Activated CD8-positive, alpha-beta memory T cell treated with anti-CD3 and anti-CD28 coated beads for 48 hours (primary cell): ENCODE measurements around the gene HOXA3.

ENCODE experiments used
- DNase-seq, 3 experiments: peaks; one replicate each; pipeline ENCODE4 v3.0.0-alpha.2; 2020; ENCODE audit warnings: low read depth in 2 of 3, low spot score in 2 of 3

The HOXA3 gene

DNA sequence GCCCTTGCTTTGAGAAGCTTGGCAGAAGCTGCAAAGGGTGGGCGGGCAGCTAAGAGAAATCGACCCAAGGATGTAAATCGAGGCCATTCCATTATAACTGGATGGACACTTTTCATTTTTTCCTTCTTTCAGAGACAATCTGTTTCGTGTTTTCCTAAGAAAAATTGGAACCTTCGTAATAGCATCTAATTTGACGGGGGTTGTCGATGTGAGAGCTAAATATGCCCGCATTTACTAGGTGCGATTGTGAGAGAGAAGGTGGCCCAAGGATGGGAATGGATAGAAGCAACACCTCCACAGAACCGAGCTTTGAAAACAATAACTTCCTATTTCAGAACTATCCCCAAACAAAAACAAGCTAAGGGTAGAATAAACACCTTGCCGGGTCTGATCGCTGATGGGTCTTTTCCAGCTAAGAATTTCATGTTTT, 21.0 kb downstream of the HOXA3 start:
- no peak for DNase-seq

DNA sequence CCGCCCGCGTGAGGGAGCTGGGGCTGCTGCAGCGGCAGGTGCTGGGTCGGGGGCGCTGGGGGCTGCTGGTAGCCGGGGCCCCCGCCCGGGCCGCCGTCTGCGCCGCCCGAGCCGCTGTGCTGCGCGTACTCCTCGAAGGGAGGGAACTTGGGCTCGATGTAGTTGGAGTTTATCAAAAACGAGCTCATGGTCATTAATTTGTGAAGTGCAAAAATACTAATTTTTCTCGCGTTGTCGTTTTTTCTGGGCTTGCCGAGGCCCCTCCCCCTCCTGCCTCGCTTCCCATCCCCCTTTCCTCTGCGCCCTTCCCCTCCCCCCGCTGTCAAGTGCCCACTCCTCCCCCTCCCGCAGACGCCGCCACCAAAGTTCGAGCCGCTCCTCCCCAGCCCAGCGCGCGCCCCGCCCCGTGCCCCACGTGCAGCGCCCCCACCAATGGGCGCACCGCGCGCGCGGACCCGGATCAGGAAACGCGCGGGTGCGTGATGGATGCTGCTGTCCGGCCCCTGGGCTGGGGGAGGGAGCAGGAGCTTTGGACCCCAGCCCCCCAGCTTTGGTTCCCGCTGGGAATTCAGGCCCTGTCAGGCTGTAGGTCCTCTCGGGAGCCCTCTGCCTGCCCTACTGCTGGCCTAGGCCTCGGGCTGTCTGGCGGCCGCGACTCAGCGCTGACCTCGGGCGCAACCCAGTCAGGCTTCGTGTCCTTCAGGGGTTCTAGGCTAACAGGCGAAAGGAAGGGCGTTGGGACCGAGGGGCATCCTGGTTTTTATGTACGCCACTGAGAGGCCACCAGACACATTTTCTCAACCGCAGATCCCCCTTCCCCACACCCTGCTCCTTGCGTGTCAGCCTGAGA, 21.6 kb downstream of the HOXA3 start, which contains the start of gene HOXA4:
Gene HOXA4, minus strand, starts transcription at position 218 of the 850 bp plus-strand sequence. Its CDS starts 24 bp downstream, at position 194.
- peak in 1 of 3 experiments; percentile 36 for DNase-seq

DNA sequence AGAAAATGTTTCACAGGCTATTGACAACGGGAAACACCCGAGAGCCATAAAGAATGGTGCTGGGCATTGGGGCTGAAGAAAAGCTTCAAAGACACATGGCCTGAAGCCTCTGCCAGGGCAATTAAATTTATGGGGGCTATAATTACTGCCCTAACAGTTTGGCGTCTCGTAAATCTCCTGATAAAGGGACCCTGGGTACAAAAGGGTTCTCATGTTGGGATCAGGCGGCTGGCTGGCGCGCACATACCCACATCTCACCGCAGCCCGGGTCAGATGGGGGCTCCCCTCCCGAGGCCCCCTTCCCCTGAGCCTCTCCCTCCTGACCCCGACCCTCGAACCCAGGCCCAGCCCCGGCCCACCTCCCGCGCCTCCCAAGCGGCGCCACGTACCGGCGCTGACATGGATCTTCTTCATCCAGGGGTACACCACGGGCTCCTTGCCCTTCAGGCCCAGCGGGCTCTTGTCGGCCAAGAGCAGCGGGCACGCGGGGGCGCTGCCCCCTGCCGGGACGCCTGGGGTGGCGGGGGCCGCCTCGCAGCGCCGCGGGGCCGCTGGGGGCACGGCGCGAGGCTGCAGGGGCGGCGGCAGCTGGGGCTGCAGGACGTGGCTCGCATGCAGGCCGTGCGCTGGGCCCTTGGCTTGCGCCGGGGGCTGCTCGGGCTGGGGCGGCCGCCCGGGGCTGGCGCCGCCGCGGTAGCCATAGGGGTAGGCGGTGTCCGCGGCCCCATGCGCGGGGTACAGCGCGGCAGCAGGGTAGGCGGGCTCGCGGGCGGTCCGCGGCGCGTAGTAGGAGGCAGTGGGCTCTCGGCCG, 22.4 kb downstream of the HOXA3 start:
- no peak for DNase-seq

DNA sequence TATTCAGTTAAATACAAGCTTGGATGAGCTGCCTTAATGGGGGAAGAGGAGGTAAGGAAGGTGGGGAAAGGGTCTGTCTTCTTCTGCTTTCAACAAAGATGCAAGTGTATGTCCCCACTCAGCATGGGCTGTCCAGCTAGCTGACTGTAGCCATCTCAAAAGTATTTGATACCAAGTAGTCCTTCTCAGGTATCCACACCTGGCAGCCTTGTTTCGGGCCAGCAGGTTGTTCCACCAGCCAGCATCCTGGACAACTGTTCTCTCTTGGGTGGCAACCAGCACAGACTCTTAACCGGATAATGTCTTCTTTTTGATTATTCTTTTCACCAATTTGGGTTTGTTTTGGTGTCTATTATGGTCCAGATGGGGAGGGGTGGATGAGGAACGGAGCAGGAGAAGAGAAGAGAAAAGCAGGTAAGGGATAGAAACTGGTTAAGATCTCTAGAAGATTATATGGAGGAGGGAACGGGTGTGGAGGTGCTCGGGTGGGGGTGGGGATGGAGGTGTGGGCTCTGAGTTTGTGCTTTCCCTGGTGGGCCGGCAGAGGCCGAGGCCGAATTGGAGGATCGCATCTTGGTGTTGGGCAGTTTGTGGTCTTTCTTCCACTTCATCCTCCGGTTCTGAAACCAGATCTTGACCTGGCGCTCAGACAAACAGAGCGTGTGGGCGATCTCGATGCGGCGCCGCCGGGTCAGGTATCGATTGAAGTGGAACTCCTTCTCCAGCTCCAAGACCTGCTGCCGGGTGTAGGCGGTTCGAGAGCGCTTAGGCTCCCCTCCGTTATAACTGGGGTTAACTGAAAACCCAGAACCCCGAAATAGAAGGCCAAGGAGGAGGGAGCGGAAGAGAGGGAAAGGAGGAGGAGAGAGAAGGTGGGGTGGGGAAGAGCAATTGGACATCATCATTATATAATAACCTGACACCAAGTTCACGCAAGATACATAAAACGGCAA, 23.3 kb downstream of the HOXA3 start:
- DNase-seq, result no peak

DNA sequence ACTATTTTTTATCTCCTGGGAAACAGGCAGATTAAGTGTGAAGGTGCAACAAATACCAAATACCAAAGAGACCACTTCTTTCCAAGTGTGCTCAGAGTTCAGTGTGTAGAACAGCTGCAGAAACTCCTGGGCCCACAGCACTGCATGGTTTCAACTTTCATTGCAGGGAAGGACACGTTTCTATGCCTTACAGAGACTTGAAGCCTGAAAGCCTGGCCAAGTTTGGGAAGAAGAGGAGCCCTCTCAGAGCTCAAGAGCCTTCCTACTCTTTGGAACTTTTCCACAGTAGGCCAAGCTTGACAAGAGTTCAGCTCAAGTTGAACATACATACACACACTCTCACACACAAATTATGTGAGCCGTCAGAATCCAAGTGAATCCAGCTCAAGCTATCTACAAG, 24.3 kb downstream of the HOXA3 start:
- DNase-seq, result no peak

DNA sequence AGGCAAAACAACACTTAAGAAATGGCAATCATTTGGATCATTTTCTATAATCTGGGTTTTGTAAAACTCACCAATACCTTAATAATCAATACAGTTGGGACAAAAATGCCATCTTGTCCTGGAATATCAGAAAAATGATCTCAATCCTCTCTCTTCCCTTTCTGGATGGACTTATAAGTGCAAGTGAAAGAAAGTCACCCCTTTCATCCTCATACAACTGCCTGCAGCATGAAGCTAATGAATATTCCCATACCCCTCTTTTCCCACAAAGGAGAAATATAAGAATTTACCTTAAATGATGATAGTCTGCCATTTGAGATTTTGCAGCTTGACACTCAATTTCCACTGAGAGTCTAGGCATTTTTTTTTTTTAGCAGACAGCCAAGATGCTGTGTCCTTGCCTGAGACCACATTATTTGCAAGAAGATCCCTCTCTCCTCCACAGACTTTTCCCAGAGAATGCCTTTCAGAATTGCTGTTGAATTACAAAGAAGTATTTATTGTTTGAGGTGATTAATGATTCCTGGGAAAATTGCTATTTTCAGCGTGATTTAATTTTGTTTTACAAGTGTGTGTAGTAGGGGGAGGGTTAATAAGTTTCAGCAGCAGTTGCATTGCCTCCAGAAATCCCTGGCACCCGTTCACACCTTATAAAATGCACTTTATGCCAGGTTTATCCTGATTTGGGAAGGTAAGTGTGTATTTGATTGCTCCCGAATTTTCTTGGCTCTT, 25.6 kb downstream of the HOXA3 start:
- no peak for DNase-seq

DNA sequence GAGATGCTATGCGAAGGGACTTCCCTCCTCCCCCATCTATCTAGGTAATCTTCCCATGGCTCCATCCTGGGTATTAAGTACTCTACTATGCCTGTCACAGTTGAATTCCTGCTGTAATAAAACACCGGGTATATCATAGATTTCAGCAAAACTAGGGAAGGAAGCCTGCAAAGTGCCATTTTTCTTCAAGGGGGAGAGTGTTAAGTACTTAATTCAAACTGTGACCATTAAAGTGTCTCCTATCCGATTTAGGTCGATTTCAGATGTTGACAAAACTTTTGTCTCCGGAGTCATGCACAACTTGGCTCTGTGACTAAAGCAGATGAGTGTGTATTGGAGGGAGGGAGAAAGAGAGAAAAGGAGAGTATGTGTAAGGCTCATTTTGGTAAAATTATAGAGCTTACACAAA, 26.4 kb downstream of the HOXA3 start:
- DNase-seq, result no peak

DNA sequence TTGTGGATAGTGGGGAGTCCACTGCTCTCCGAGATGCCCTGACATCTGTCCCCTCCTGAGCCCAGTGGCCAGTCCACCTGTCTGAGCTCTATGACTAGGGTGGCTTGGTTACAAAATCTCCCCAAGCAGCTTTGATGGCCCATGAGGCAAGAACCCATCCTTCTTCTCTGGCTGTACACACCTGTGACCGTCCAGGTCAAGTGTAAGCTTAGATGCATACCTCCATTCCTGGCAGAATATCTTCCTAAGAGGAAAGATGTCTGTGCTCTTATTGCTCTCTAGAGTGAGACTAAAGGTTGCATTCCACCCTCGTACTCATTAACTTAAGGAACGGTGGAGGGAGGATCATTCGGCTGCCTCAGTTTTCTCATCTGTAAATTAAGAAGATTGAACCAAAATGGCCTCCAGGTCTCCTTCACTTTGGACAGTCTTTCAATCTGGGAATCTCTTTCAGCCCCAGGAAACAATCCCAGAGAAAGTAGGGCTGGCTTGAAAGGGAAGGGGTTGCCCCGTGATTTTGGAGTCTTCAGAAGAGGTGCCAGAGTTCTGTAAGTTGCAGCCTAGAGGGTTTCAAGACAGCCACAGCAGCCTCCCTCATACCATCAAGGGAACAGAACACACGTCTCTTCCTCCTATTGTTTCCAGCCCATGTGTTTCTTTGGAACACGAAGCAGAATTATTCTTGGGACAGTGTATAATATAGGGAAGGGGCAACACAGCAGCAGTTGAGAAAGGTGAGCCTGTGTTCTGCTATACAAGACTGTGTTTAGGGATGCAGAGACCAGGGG, 27.3 kb downstream of the HOXA3 start:
- DNase-seq, result no peak

DNA sequence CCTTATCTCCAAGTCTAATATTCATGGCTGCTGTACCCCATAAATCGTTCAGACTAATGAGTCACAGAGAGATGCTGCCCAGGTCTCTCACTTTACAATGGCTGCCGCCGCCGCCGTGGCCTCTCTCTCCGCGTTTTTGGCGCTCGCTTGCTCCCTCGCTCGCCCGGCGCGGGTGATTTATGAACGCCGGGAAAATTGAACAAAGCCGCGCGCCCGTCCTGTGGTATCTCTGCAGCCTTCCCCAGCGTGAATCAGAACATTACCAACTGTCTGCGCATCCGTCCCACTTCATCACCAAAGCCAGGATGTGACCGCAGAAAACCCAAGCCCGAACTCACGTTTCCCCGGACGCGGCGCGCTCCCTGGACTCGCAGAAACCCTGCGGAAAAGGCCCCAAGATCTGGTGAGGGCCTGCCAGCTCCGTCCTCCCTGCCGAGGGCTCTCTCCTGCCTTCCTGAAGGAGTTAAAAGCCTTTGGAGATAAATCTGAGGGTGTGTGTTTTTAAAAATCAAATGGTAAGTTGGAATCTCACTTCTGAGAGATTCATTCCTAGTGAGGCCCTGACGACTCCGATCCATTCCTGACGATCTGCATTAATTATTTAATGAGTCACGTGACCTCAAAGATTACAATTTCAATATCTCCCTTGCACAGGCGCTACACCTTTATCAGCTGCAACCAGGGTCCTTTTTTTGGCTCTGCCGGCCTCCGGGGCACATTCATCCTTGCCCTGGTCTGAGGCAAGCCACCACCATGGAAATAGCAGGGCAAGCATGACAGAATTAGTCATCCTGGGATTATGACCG, 28.1 kb downstream of the HOXA3 start:
- DNase-seq, result no peak

DNA sequence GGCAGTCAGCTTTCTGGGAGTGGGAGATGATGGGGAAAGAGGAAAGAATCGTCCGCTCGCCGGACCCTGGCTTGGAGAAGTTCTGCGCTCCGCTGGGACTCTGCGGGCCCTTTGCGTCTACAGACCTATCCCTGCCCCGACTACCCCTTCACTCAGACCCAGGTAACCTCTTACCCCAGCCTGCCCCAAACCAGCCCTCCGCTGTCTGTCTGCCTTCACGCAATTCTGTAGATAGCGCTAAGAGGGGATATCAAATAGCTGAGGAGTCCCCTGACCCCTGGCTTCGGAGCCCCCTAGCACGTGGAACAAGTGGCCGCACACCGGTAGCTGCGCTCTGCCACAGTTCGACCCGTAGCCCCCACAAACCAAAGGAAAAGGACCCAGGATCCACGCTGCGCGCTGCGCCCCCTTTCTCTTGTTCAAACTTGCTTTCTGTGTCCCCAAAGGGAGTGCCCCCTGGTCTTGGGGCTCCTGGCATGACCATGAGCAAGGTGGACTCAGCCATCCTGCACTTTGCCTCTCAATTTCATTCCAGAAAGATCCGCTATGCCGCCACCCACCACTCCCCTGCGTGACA, 28.8 kb downstream of the HOXA3 start:
- DNase-seq, result no peak

DNA sequence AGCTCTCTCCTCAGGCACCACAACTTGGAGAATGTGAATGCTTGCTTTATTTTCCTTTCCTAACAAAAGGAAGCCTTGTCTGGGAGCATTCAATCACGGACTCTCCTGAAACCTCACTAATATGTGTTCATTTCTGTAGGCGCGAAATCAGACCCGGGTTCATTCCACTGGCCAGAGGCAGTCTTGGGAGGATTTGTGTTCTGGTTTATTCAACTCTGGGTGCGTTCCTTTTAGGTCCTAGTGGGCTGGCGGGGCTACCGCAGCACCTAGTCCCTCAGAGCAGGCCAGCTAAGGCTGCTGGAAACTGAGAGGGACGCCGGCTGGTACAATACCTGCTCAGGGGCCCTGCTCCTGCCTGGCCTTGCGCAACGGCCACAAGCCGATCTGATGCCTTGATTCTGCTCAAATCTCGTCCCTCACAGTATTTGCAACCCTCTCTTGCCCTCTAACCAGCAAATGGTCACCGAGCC, 29.3 kb downstream of the HOXA3 start:
- DNase-seq, result no peak

DNA sequence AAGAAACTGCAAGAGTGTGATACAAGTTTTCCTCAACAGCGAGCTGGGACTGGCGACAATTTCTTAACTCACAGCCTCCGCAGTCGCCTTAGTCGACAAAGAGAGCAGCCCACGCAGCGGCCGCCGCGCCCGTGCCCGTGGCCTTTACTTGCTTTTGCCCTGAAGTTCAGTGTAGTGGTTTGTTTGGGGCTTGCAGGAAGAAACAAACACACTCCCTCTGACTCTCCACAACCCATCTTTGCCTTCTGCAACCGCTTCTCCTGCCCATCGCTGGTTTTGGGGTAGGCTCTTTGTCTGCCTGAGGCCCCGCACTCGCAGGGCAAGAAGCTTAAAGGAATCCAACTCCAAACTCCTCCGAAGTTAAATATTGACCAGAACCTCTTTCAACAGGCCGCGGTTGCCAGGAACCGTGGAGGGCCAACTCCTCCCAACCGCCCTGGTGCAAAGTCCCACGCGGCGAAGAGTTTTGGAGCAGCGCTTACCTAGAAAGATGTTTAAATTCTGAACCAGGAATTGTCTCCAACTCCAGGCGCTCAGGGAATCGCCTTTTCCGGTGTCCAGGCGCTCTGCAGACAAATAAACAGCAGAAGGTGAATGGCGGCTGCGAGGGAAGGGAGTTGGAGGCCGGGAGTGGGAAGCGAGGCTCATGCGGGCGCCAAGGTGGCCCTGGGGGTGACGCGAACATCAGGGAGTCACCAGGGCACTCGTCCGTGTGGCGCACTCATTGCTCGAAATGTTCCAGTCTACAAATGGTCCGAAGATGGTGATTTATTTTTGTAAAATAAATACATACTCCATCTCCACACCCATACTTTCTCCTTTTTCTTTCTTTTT, 30.1 kb downstream of the HOXA3 start:
- DNase-seq, result no peak

DNA sequence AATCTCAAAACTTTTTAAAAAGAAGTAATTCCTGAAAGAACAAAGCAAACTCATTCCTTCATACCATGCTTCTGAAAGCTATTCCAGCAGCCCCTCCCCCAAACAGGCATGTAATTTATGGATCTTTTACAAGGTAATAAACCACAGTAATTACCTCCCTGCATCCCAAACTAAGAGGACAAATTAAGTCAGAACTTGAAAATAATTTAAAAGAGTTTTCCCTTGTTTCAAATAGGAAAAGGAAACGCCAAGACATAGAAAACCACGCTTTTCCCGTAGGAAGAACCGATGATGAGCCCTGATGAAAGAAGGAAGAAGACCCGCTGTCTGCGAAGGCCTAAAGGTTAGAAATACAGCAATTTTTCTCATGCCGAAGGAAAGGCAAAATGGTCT, 30.7 kb downstream of the HOXA3 start:
- no peak for DNase-seq

DNA sequence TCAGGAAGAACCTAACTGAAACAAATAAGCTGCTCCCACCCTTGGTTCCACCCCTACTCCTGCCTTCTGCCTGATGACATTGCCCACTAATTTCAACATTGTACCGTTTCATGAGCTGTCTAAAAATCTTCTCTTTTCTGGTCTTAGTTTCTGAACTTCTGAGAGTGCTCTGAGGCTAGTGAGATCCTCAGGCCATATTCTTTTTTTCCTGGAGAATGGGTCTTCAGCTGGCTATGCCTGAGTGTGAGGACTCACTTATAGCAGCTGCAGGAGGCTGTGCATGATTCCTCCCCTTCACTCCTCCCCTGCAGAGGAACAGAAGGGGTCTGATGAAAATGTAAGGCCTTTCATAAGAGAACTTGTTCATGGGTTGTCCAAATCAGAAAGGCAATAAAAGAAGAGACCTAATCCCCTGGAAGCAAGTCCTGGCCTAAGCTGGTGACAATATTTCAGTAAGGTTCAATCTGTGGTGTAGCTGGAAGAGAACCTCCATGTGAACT, 32.9 kb downstream of the HOXA3 start:
- DNase-seq, result no peak

DNA sequence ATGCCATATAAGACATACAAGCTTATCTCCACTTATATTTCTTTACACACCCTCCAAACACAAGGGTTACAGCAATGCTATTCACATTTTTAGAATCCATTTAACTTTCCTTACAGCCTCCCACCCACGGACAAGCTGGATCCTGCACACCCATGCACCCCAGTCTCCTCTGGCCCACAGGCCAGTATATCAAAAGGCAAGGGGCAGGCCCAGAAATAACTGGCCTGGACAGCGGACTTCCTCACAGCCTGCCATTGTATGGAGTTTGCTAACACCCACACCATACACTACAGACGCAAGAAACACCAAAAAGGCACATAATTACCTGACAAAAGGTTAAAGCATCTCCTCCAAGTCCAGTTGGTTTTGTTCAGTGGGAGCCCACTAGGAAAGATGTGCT, 33.8 kb downstream of the HOXA3 start:
- DNase-seq, result no peak

DNA sequence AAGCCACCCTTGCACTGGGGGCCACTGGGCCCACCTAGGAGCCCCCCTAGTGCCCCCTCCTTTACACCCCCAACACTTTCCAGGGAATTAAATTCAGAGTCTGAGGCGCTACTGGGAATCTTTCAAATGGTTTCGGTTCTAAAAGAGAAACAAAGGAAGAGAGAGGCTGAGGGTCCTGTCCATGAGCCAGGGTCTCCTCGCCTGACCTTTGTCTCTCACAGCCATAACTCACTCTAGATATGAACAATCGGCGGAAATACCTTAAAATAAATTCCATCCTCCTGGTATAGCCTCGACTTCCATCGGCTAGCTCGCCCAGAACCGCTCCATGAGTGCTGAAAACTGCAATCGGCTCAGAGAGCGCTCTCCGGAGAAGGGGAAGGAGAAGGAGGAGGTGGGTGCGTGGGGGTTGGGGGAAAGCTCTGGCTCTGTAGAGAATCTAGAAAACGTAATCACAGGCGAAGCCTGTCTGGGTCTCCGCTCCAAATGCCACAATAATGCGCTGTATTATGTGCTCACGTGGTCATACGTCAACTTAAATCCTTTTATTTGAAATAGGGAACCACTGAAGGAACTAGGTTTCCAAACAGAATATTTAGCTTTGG, 34.4 kb downstream of the HOXA3 start:
- no peak for DNase-seq
